Tibial nerve (tissue), 4 donors: ENCODE results near the gene MORC2. TPM values are rescaled to one million over a fixed set of nuclear protein-coding genes. Genes with fewer than 3 reads are reported as not detected.

Experiments used
- DNase-seq, 2 donors: peaks; one replicate each; pipeline ENCODE4 v3.0.0-alpha.2; 2019; ENCODE audit warnings: low spot score in 2 of 2
- H3K27ac ChIP-seq, 4 donors: fragments of 200-600 bp; sonication (generic) in 3 of 4; one replicate each; pipeline ENCODE4 v1.5.1; 2017 to 2019; ENCODE audit warnings: mild to moderate bottlenecking in 1 of 4
- H3K27me3 ChIP-seq, 2 donors: fragments of 200-600 bp; sonication (generic) in 1 of 2; one replicate each; pipeline versions ENCODE4 v1.5.1 to v1.6.0; 2017 to 2019
- H3K36me3 ChIP-seq, 3 donors: fragments of 200-600 bp; sonication (generic); one replicate each; pipeline ENCODE4 v1.5.1; 2018 to 2019
- H3K4me1 ChIP-seq, 4 donors: fragments of 200-600 bp; sonication (generic) in 3 of 4; one replicate each; pipeline ENCODE4 v1.5.1; 2017 to 2019
- H3K4me3 ChIP-seq, 4 donors: fragments of 200-600 bp; sonication (generic) in 3 of 4; one replicate each; pipeline ENCODE4 v1.5.1; 2017 to 2019; ENCODE audit warnings: mild to moderate bottlenecking in 1 of 4, moderate library complexity in 1 of 4
- H3K9me3 ChIP-seq, 4 donors: fragments of 200-600 bp; sonication (generic) in 3 of 4; one replicate each; pipeline ENCODE4 v1.5.1; 2017 to 2019
- EP300 ChIP-seq, 2 donors: sonication (generic); formaldehyde crosslinking; IDR thresholded peaks; one replicate each; pipeline ENCODE4 v1.6.1; 2017; ENCODE audit warnings: antibody characterized with exemption in 2 of 2, mild to moderate bottlenecking in 1 of 2
- POLR2A ChIP-seq, 2 donors: fragments of 450-650 bp; IDR thresholded peaks; one replicate each; pipeline ENCODE4 v1.6.1; 2017; ENCODE audit warnings: antibody characterized with exemption in 2 of 2, mild to moderate bottlenecking in 2 of 2, moderate library complexity in 2 of 2
- WGBS, 2 donors: methylation state at CpG; one replicate each; pipeline ENCODE4 v1.1.5; 2018; 5-methylcytosine and 5-hydroxymethylcytosine counted together
- small RNA-seq: library from RNA; depleted of rRNA; stranded (forward); fragments of <200 nt; gene quantifications from one replicate; pipeline ENCODE3, GENCODE V24; 2016
- total RNA-seq, 4 donors: library from RNA; depleted of rRNA; stranded (reverse); fragments of >200 nt; gene quantifications; one replicate each; pipeline ENCODE4 v1.1.0, GENCODE V29; 2016
- TF ChIP-seq, protein P1 (sequence below), 5 experiments: fragments of 200-600 bp in 3 of 5; fragments of 450-650 bp in 2 of 5; sonication (generic) in 3 of 5; IDR thresholded peaks; one replicate each; pipeline ENCODE4 v1.5.1; 2016 to 2019; ENCODE audit warnings: antibody characterized with exemption in 5 of 5, mild to moderate bottlenecking in 3 of 5, moderate library complexity in 2 of 5

MORC2 gene
- total RNA-seq, 4 donors from 2014 or later = 18.0 to 22.0 (median 21.0) TPM

DNA sequence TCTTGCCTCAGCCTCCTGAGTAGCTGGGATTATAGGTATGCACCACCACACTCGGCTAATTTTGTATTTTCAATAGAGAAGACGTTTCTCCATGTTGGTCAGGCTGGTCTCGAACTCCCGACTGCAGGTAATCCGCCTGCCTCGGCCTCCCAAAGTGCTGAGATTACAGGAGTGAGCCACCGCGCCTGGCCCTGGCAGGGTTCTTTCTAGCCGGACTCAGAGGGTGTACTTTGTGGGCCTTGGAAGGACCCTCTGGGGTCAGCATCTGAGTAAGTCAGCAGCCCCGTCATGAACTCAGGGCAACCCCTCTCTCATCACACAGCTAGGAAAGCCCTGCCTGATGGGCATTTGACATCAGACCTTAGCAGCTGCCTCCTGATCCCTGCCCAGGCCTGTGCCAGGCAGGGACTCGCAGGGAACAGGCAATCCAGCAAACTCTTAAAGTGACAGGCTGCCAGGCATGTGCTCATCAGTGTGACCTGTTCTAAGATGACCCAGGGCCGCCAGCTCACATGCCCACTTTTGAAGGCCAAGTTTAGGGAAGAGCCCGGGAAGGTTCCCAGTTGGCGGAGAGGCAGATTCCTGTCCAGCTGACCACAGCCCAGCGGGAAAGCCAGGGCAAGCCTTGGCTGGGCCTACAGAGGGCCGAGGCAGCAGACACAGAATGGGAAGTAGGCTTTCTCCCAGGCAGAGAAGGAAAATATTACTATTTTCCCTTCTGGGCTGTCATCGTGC, 92.9 kb downstream of the MORC2 start:
- no peak for DNase-seq
- no peak overlapping the region for H3K27ac ChIP-seq
- WGBS, 2 donors = 81 to 96% methylated on average over 16 of the region's 17 CpGs
- peaks cover 0 to 7% (median 0%) of the 10 kb centered on the region in 4 donors for H3K4me1 ChIP-seq
- TF ChIP-seq, protein P1, sequence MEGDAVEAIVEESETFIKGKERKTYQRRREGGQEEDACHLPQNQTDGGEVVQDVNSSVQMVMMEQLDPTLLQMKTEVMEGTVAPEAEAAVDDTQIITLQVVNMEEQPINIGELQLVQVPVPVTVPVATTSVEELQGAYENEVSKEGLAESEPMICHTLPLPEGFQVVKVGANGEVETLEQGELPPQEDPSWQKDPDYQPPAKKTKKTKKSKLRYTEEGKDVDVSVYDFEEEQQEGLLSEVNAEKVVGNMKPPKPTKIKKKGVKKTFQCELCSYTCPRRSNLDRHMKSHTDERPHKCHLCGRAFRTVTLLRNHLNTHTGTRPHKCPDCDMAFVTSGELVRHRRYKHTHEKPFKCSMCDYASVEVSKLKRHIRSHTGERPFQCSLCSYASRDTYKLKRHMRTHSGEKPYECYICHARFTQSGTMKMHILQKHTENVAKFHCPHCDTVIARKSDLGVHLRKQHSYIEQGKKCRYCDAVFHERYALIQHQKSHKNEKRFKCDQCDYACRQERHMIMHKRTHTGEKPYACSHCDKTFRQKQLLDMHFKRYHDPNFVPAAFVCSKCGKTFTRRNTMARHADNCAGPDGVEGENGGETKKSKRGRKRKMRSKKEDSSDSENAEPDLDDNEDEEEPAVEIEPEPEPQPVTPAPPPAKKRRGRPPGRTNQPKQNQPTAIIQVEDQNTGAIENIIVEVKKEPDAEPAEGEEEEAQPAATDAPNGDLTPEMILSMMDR (IDR thresholded peaks at IDR 0.05) = no peak
- TF ChIP-seq EP300 (IDR thresholded peaks at IDR 0.05) = no peak
- TF ChIP-seq POLR2A (IDR thresholded peaks at IDR 0.05) = no peak
- no peak overlapping the region for H3K4me3 ChIP-seq
- no peaks in the 10 kb centered on the region for H3K27me3 ChIP-seq
- H3K9me3 ChIP-seq = no peaks in the 10 kb centered on the region
- H3K36me3 ChIP-seq = peaks cover 0 to 12% (median 0%) of the 10 kb centered on the region in 3 donors

Small RNAs within 50 kb of the gene (small RNA-seq; reads per million reads assigned to genes)
- not detected for gene RF01892

Other genes starting within 250 kb of the MORC2 start
- 10 to 100 TPM; 63.5 to 90.4 (median 77.0) TPM for gene TUG1, start 491 bp upstream of the MORC2 start, total RNA-seq
- gene SMTN, start 112.5 kb upstream of the MORC2 start, total RNA-seq = 100 to 1,000 TPM; 173 to 294 (median 253) TPM
- 100 to 1,000 TPM; 591 to 706 (median 650) TPM for gene SELENOM, start 138.8 kb upstream of the MORC2 start, total RNA-seq
- 1 to 10 TPM in 1 of 4 donors, under 1 TPM in 3; 0.20 to 1.0 (median 0.67) TPM for gene INPP5J, start 154.2 kb upstream of the MORC2 start, total RNA-seq
- gene PLA2G3, start 171.7 kb upstream of the MORC2 start, total RNA-seq = not detected
- gene RNF185, start 191.4 kb upstream of the MORC2 start, total RNA-seq = 10 to 100 TPM; 34.5 to 44.4 (median 38.8) TPM
- 10 to 100 TPM; 50.0 to 67.2 (median 56.9) TPM for gene LIMK2, start 243.5 kb upstream of the MORC2 start, total RNA-seq